ENCODE data around the gene C9orf72. TPM values are rescaled to one million over a fixed set of nuclear protein-coding genes. Genes with fewer than 3 reads are reported as not detected.

Gene C9orf72
- total and polyA plus RNA-seq, 2 of the 13 experiments (the other 11 are each of a cell fraction or from before 2014, with no cell fraction given), result 3.1 to 5.9 TPM

DNA sequence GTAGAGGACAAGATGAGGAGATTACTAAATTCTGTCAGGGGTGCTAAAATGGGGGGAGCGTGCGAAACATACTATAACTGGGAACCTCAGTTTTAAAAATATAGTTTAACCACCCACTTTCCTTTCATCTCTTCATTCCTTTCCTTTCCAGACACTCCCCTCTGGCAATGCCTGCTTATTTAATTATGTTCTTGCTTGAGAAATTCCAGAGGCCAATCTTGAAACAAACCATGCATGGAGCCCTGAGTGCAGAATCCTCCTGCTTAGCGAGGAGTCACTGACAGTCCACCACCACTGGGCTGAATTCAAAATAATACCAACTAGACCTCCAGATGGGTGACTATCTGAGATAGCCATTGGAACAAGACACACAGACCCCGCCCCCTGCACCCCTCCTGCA lies 29.7 kb upstream of the C9orf72 start (continued):
- TF ChIP-seq, protein P1, sequence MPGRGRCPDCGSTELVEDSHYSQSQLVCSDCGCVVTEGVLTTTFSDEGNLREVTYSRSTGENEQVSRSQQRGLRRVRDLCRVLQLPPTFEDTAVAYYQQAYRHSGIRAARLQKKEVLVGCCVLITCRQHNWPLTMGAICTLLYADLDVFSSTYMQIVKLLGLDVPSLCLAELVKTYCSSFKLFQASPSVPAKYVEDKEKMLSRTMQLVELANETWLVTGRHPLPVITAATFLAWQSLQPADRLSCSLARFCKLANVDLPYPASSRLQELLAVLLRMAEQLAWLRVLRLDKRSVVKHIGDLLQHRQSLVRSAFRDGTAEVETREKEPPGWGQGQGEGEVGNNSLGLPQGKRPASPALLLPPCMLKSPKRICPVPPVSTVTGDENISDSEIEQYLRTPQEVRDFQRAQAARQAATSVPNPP (CRISPR knock-in tag; IDR thresholded peaks at IDR 0.05), result no peak
- TF ChIP-seq ZNF878 (CRISPR knock-in tag; IDR thresholded peaks at IDR 0.05) (no peak), TBX2 (CRISPR knock-in tag; IDR thresholded peaks at IDR 0.05; ENCODE audit: borderline replicate concordance) (no peak), HOXA9 (CRISPR knock-in tag; IDR thresholded peaks at IDR 0.05; ENCODE audit: borderline replicate concordance) (no peak), NFKB2 (CRISPR knock-in tag; IDR thresholded peaks at IDR 0.05; ENCODE audit: borderline replicate concordance) (no peak)

DNA sequence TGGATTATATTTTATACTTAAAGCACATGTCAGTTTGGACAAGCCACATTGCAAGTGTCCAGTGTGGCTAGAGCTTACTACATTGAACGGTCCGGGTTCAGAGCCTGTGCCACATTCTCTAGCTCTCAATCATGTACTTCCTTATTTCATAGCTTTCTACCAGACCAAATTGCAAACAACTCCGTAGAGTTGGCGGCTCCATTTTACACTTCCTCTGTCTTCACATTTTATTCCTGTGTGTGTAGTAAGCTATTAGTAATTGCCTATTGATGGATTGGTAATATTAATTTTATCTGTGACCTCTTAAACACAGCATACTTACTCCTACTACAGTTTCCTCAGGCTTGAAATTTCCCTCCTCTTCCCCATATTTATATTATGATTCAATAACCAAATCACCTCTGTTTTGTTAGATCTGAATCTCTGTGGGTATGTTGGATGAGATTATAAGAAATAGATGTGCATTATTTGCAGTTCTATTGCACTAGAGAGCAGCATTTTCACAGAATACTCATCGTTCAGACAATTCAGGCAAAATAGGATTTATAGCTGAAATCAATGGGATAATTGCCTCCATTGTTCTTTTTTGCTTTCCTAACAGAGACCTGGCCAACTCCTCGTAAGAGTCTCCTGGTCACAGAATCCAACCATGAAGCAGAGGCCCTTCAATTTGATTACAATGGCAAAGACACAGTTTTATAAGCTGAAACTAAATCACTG lies 29.0 kb upstream of the C9orf72 start:
- ATAC-seq (no peak), DNase-seq (ENCODE audit: low spot score) (no peak), FAIRE-seq (no peak)
- no peaks in the 10 kb centered on the region for H3K36me3 ChIP-seq (replicated peaks in 1 of 2; ENCODE audit: control insufficient read depth in 1 of 2, insufficient read depth in 2 of 2, low read length in 2 of 2)
- H4K20me1 ChIP-seq (ENCODE audit: insufficient read depth, low read length), result no peaks in the 10 kb centered on the region
- H3K4me2 ChIP-seq (ENCODE audit: low read depth, low read length), result no peak overlapping the region
- no peaks in the 10 kb centered on the region for H3K27me3 ChIP-seq (ENCODE audit: control insufficient read depth in 1 of 2, insufficient read depth in 2 of 2, low read length in 2 of 2)
- H3K9ac ChIP-seq (ENCODE audit: insufficient read depth, low read depth, low read length), result no peak overlapping the region
- H3K4me3 ChIP-seq (replicated peaks in 1 of 3; ENCODE audit: insufficient read depth in 1 of 3, low read depth in 2 of 3, low read length in 3 of 3), result no peak overlapping the region
- no peak overlapping the region for H3K27ac ChIP-seq (ENCODE audit: extremely low read length, insufficient read depth, low read length)
- ChIA-PET POLR2A (no interaction called here), CTCF (ENCODE audit: low intra/inter-chr PET ratio, low total read pairs) (no interaction called here)
- WGBS (ENCODE audit: low lambda C conversion rate), result 39% methylated on average over 6 of the region's 6 CpGs
- H3K9me3 ChIP-seq (ENCODE audit: low read length), result no peaks in the 10 kb centered on the region
- intact Hi-C loops (cut with micrococcal nuclease; ENCODE audit: unreplicated experiment), result no loop called here
- in situ Hi-C loops (cut with HindIII; ENCODE audit: extremely low pct_ligation_motif_present, low pct_unique_long_range_greater_than_20kb), result no loop called here
- TF ChIP-seq MAFG (CRISPR knock-in tag; IDR thresholded peaks at IDR 0.05), result no peak
- TF ChIP-seq SPEN (CRISPR knock-in tag; IDR thresholded peaks at IDR 0.05; ENCODE audit: low read depth), result no peak
- TF ChIP-seq, protein P2, sequence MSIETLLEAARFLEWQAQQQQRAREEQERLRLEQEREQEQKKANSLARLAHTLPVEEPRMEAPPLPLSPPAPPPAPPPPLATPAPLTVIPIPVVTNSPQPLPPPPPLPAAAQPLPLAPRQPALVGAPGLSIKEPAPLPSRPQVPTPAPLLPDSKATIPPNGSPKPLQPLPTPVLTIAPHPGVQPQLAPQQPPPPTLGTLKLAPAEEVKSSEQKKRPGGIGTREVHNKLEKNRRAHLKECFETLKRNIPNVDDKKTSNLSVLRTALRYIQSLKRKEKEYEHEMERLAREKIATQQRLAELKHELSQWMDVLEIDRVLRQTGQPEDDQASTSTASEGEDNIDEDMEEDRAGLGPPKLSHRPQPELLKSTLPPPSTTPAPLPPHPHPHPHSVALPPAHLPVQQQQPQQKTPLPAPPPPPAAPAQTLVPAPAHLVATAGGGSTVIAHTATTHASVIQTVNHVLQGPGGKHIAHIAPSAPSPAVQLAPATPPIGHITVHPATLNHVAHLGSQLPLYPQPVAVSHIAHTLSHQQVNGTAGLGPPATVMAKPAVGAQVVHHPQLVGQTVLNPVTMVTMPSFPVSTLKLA (IDR thresholded peaks at IDR 0.05), result peak; percentile 69
- BruUV-seq (replicated peaks), result no TSS peak
- H3K79me2 ChIP-seq (ENCODE audit: insufficient read depth, low read length), result no peaks in the 10 kb centered on the region
- no peak overlapping the region for H2AFZ ChIP-seq (ENCODE audit: low read length)
- H3K4me1 ChIP-seq (ENCODE audit: insufficient read depth, low read length), result no peaks in the 10 kb centered on the region

Data from HepG2 (cell line).